GM18499 (cell line): ENCODE measurements around the gene HSFY1.
"Not testable (repeated sequence)": the region's sequence is repeated elsewhere in the genome, so short reads cannot be mapped to it uniquely, and the experiment has no call there.

ENCODE experiments used
- ATAC-seq: cut with Tn5 transposase; IDR thresholded peaks from one replicate; pipeline ENCODE4 v1.9.1; 2021; ENCODE audit warnings: moderate number of reproducible peaks; ENCODE audit not compliant: insufficient read depth, unreplicated experiment

Gene HSFY1, protein sequence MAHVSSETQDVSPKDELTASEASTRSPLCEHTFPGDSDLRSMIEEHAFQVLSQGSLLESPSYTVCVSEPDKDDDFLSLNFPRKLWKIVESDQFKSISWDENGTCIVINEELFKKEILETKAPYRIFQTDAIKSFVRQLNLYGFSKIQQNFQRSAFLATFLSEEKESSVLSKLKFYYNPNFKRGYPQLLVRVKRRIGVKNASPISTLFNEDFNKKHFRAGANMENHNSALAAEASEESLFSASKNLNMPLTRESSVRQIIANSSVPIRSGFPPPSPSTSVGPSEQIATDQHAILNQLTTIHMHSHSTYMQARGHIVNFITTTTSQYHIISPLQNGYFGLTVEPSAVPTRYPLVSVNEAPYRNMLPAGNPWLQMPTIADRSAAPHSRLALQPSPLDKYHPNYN

DNA sequence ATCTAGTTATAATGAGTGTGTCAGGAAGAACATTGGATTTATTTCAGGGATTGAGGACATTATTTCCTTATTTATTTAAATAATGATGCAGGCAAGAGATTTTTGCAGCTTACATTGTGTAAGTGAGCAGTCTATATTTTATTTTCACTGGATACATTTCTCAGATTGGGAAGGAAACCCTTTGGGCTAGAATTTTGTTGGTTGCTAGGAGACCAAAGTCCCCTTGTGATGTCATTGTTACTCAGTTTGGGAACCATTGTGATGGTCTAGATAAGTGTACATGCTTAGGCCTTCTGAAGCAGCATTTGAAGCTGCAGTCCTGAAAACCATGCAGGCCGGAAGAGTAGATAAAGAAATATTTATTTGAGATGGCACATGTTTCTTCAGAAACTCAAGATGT, at the start of gene HSFY1:
Gene HSFY1 (plus strand): TSS at position 301 of the 400 bp plus-strand sequence. CDS start 68 bp downstream, at position 369.
- not testable (repeated sequence) for ATAC-seq

DNA sequence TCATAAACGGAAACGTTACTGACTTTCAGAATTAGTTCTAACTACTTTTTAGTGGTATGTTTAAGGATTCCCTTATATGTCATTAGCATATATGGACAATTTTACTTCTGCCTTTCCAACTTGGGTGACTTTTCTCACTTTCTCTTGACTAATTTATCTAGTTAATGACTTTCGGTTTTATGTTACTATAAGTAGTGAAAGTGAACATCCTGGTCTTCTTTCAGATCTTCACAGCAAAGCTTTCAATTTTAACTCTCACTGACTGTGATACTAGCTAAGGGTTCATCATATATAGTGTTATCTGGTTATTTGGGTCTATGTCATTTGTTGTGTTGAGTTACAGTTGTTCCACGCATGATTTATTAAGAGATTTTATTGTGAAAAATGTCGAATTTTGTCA, 42.3 kb upstream of the HSFY1 start:
- ATAC-seq = not testable (repeated sequence)

DNA sequence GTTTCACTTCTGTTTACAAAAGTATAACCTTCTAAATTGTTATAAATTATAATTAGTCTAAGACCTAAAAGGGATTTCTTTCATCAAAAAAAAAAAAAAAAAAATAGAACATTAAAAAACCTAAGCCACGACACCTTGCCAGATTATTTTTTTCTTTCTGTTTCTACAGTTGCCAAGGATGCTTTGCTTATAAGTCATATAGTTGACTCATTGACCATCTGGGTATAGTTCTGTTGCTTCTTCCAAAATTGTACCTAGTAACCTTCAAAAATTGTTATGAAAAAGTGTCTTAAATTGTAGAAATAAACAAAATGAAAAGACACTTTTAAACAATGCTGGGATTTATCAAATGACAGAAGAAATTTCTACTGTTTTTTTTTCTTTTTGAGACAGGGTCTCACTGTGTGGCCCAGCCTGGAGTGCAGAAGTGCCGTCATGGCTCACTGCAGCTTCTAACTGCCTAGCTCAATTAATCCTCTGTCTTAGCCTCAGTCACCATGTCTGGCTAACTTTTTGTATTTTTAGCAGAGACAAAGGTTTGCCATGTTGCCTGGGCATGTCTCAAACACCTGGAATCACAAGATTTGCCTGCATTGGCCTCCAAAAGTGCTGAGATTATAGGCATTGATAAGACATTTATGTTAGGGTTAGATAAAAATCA, 15.4 kb upstream of the HSFY1 start:
- ATAC-seq = not testable (repeated sequence)

DNA sequence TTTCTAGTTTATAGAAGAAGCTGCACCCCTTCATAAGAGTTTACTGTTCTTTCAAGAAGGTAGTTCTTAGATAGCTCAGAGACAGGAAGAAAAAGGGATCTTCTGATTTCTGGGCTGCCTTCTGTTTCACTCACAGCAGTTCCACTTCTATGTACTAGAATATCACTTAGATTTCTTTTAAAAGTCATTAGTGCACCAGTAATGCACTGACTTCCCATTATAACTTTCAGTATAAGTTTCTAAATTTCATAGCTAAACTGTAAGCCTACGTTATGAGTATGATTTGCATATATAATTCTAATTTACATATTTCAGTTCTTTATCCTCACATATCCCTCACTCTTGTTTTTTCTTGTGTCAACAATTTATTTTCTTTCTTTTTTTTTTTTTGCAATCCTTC, 7.6 kb upstream of the HSFY1 start:
- ATAC-seq = not testable (repeated sequence)

DNA sequence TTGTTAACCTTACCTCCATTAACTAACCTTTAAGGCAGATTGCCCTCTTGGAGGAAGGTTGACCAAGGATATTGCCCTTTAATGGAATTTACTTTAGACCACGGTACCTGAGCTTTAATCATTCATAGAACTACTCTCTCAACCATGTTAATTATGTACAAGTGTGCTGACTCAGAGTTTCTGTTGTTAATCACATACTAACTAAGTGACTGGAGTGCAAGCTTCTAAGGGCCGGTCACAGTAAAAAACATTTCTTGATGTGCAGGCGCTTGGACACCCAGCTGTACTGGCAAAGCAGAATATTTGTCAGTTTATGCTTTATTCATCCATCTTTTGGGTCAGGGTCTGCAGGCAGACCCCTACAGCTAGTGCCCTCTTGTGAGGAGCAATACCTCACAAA, 6.6 kb downstream of the HSFY1 start:
- not testable (repeated sequence) for ATAC-seq

DNA sequence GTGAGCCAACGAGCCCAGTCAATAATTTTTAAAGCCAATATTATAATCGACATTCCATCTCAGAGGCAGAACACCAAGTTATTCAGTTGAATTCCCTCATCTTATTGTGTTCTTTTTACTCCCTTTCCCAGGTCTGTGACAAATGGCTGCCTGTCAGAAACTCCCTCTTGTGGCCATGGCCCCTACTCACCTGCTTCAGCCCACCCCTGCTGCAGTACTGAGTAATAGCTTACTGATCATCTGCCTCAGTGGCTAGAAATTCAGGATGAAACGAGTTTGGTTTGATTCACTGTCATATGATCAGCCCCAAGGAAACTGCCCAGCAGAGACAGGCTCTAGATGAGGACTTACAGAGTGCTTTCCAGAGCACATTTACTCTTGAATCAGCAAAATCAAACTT, 19.4 kb downstream of the HSFY1 start:
- not testable (repeated sequence) for ATAC-seq
